Spleen (tissue), 11 donors: ENCODE data around the gene DAPK1. TPM values are rescaled to one million over a fixed set of nuclear protein-coding genes. Genes with fewer than 3 reads are reported as not detected.

Experiments used
- DNase-seq: peaks from one replicate; pipeline ENCODE4 v3.0.0-alpha.2; 2020
- H3K27ac ChIP-seq, 8 donors: fragments of 200-600 bp; sonication (generic) in 7 of 8; 1 replicate in 4 of 8; 2 replicates in 4 of 8; pipeline versions ENCODE4 v1.5.0 to v1.8.0; 2016 to 2021; ENCODE audit warnings: inconsistent platforms in 4 of 8, mild to moderate bottlenecking in 4 of 8, moderate library complexity in 1 of 8
- H3K27me3 ChIP-seq, 7 donors: fragments of 200-600 bp; sonication (generic) in 6 of 7; replicated peaks in 1 of 7; 1 replicate in 4 of 7; 2 replicates in 3 of 7; pipeline versions ENCODE4 v1.5.0 to v1.8.0; 2016 to 2021; ENCODE audit warnings: inconsistent platforms in 3 of 7, mild to moderate bottlenecking in 1 of 7
- H3K36me3 ChIP-seq, 6 donors: fragments of 200-600 bp; sonication (generic) in 5 of 6; 1 replicate in 4 of 6; 2 replicates in 2 of 6; pipeline versions ENCODE4 v1.5.0 to v1.8.0; 2016 to 2021; ENCODE audit warnings: inconsistent platforms in 2 of 6
- H3K4me1 ChIP-seq, 6 donors: fragments of 200-600 bp; sonication (generic) in 5 of 6; 1 replicate in 3 of 6; 2 replicates in 3 of 6; pipeline versions ENCODE4 v1.5.0 to v1.8.0; 2016 to 2021; ENCODE audit warnings: inconsistent platforms in 3 of 6
- H3K4me3 ChIP-seq, 8 donors: fragments of 200-600 bp; sonication (generic) in 7 of 8; 1 replicate in 4 of 8; 2 replicates in 4 of 8; pipeline versions ENCODE4 v1.5.0 to v1.8.0; 2016 to 2021; ENCODE audit warnings: inconsistent platforms in 4 of 8, mild to moderate bottlenecking in 4 of 8, moderate library complexity in 2 of 8
- H3K9me3 ChIP-seq, 8 donors: fragments of 200-600 bp; sonication (generic) in 7 of 8; 1 replicate in 4 of 8; 2 replicates in 4 of 8; pipeline versions ENCODE4 v1.5.0 to v1.8.0; 2016 to 2021; ENCODE audit warnings: inconsistent platforms in 4 of 8
- POLR2A ChIP-seq, 3 donors: fragments of 450-650 bp; IDR thresholded peaks; one replicate each; pipeline ENCODE4 v1.5.1; 2017; ENCODE audit warnings: antibody characterized with exemption in 3 of 3, mild to moderate bottlenecking in 1 of 3
- POLR2AphosphoS5 ChIP-seq, 3 donors: sonication (generic); formaldehyde crosslinking; IDR thresholded peaks; one replicate each; pipeline ENCODE4 v1.5.1; 2017; ENCODE audit warnings: antibody characterized with exemption in 3 of 3
- WGBS, 5 donors: extraction: QIAGEN DNeasy Blood & Tissue Kit in 3 of 5; methylation state at CpG; one replicate each; pipeline versions ENCODE4 v1.1.5 to v1.1.7; 2013 to 2018; 5-methylcytosine and 5-hydroxymethylcytosine counted together
- intact Hi-C: fragments of 100-400 bp; cut with DNase I; formaldehyde crosslinking; loops from one replicate; pipeline ENCODE4 v1.15.0; 2023; ENCODE audit warnings: low total_unique reads
- polyA plus RNA-seq, 3 donors: library from polyadenylated mRNA; stranded (reverse); fragments of 200-250 nt; gene quantifications; one replicate each; pipeline ENCODE4 v1.2.1, GENCODE V29; 2013
- total RNA-seq, 7 donors: library from RNA; depleted of rRNA in 3 of 7; stranded (reverse); fragments of >200 nt in 3 of 7; fragmentation: NEBNext Ultra II Directional in 4 of 7; extraction: Animal tissue kit (Norgen Biotek cat#: 25700) in 4 of 7; gene quantifications; one replicate each; pipeline versions ENCODE4 v1.1.0 to v1.2.1, GENCODE V29; 2016 to 2021
- TF ChIP-seq, protein P1 (sequence below), 11 experiments: fragments of 200-600 bp in 7 of 11; fragments of 450-650 bp in 4 of 11; sonication (generic) in 4 of 11; IDR thresholded peaks in 8 of 11; conservative IDR thresholded peaks in 3 of 11; 1 replicate in 7 of 11; 2 replicates in 4 of 11; pipeline versions ENCODE4 v1.4.0 to v1.8.0; 2016 to 2021; ENCODE audit warnings: antibody characterized with exemption in 11 of 11, inconsistent platforms in 4 of 11, mild to moderate bottlenecking in 1 of 11
- donor health status: healthy with polysubstance abuse.
- donor health status: DM: no; HTN: no; CAD: no; lungs with moderate emphysema.
- donor health status: DM: no; HTN: no; CAD: no.
- donor health status: Bipolar disorder and iron deficiency.
- donor health status: healthy.
- donor health status: DM: no; HTN: no; CAD: no.
- donor health status: DM: yes; HTN: yes; CAD: no.

Gene DAPK1
- total and polyA plus RNA-seq, 10 donors: 6.4 to 126 (median 102) TPM

DNA sequence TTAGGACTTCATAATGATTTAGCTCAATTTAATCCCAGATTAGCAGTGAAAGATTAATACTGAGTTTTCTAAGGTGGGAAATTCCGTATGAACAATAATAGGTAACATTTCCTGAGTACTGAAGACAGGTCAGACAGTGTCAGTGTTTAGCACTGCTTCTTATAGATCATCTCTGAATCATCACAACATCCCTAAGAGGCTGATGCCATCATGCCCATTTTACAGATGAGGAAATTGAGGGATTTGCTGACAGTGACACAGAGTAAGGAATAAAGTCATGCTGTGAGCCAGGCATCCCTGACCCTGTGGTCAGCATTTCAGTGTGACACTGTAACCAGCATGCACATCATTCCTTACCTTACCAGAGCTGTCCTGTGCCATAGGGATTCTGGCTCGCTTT lies 44.5 kb downstream of the DAPK1 start:
- Histone ChIP-seq H3K4me1 (no peaks in the 10 kb centered on the region), H3K27me3 (no peaks in the 10 kb centered on the region), H3K9me3 (no peaks in the 10 kb centered on the region), H3K36me3 (peaks cover 0 to 5% (median 0%) of the 10 kb centered on the region in 6 donors), H3K27ac (no peak overlapping the region), H3K4me3 (no peak overlapping the region)
- WGBS, 5 donors: 43 to 67% (median 61%) methylated on average over 2 of the region's 2 CpGs
- intact Hi-C loops: no loop called here
- DNase-seq: no peak
- no peak for TF ChIP-seq POLR2AphosphoS5 (IDR thresholded peaks at IDR 0.05)
- TF ChIP-seq, protein P1, sequence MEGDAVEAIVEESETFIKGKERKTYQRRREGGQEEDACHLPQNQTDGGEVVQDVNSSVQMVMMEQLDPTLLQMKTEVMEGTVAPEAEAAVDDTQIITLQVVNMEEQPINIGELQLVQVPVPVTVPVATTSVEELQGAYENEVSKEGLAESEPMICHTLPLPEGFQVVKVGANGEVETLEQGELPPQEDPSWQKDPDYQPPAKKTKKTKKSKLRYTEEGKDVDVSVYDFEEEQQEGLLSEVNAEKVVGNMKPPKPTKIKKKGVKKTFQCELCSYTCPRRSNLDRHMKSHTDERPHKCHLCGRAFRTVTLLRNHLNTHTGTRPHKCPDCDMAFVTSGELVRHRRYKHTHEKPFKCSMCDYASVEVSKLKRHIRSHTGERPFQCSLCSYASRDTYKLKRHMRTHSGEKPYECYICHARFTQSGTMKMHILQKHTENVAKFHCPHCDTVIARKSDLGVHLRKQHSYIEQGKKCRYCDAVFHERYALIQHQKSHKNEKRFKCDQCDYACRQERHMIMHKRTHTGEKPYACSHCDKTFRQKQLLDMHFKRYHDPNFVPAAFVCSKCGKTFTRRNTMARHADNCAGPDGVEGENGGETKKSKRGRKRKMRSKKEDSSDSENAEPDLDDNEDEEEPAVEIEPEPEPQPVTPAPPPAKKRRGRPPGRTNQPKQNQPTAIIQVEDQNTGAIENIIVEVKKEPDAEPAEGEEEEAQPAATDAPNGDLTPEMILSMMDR (IDR thresholded peaks at IDR 0.05 in 8 of 11, conservative IDR thresholded peaks at IDR 0.05 in 3 of 11): no peak
- no peak for TF ChIP-seq POLR2A (IDR thresholded peaks at IDR 0.05)

DNA sequence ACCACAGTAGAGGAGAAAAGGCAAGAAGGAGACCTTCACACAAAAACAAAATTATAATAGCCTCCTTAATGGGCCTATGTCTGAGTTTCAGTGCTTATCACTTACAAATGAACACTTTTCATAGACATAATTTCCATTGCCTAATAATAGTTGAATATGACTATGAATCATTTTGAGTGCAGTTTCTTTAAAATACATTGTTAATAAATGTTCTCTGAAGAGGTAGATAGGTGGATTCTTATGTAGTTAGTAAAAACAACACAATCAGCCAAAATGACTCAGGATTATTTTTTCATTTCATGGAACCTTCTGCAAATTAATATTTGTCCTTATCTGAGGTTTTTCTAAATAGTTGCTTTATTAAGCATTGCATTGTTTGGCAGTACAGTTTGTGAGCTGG lies 45.6 kb downstream of the DAPK1 start:
- intact Hi-C loops: no loop called here
- H3K4me3 ChIP-seq: no peak overlapping the region
- peaks cover 0 to 5% (median 0%) of the 10 kb centered on the region in 6 donors for H3K36me3 ChIP-seq
- TF ChIP-seq POLR2A (IDR thresholded peaks at IDR 0.05) (no peak), POLR2AphosphoS5 (IDR thresholded peaks at IDR 0.05) (no peak)
- TF ChIP-seq, protein P1 (IDR thresholded peaks at IDR 0.05 in 8 of 11, conservative IDR thresholded peaks at IDR 0.05 in 3 of 11): no peak
- DNase-seq: no peak
- H3K9me3 ChIP-seq: no peaks in the 10 kb centered on the region
- H3K27ac ChIP-seq: no peak overlapping the region
- no peaks in the 10 kb centered on the region for H3K27me3 ChIP-seq
- H3K4me1 ChIP-seq: no peaks in the 10 kb centered on the region

DNA sequence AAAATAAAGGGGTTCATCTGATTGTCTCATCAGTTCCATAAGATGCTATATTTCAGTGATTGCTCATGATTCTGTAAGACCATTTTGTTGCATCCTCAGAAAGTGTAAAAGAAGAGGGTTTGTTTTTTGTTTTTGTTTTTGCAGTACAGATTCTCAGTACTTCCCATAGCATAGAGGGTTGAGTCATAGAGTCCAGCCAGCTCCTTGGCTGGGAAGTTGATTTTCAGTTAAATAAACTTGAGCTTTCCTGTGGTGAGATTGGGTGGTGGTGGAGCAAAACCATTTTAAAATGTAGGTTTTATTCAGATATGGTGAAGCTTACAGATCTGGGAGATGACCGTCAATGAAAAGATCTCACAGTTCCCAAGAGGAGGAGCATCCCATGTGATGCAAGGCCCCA lies 48.2 kb downstream of the DAPK1 start:
- Histone ChIP-seq H3K4me1 (no peaks in the 10 kb centered on the region), H3K9me3 (no peaks in the 10 kb centered on the region), H3K27ac (no peak overlapping the region), H3K4me3 (no peak overlapping the region), H3K27me3 (no peaks in the 10 kb centered on the region), H3K36me3 (no peaks in the 10 kb centered on the region)
- intact Hi-C loops: no loop called here
- no peak for DNase-seq
- TF ChIP-seq POLR2AphosphoS5 (IDR thresholded peaks at IDR 0.05) (no peak), POLR2A (IDR thresholded peaks at IDR 0.05) (no peak)
- TF ChIP-seq, protein P1 (IDR thresholded peaks at IDR 0.05 in 8 of 11, conservative IDR thresholded peaks at IDR 0.05 in 3 of 11): no peak
- WGBS, 5 donors: 84 to 100% (median 89%) methylated on average over 1 of the region's 1 CpG

DNA sequence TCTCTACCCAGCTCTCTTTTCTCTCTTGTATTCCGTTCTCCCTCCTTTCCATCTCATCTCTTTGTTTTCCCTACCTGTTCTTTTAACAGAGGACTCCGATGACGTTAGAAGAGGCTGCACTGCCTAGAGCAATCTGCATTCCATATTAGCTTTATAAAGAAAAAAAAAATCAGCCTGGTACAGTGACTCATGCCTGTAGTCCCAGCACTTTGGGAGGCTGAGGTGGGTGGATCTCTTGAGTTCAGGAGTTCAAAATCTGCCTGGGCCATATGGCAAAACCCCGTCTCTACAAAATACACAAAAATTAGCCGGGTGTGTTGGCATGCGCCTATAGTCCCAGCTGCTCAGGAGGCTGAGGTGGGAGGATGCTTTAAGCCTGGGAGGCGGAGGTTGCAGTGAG lies 49.0 kb downstream of the DAPK1 start:
- no peaks in the 10 kb centered on the region for H3K36me3 ChIP-seq
- no peak overlapping the region for H3K4me3 ChIP-seq
- TF ChIP-seq POLR2AphosphoS5 (IDR thresholded peaks at IDR 0.05) (no peak), POLR2A (IDR thresholded peaks at IDR 0.05) (no peak)
- TF ChIP-seq, protein P1 (IDR thresholded peaks at IDR 0.05 in 8 of 11, conservative IDR thresholded peaks at IDR 0.05 in 3 of 11): no peak
- 79 to 89% (median 84%) methylated on average over 7 of the region's 7 CpGs for WGBS, 5 donors
- peaks cover 0 to 1% (median 0%) of the 10 kb centered on the region in 7 donors for H3K27me3 ChIP-seq
- no peaks in the 10 kb centered on the region for H3K9me3 ChIP-seq
- H3K4me1 ChIP-seq: no peaks in the 10 kb centered on the region
- intact Hi-C loops: no loop called here
- no peak overlapping the region for H3K27ac ChIP-seq
- no peak for DNase-seq
